Activated CD4-positive, alpha-beta T cell treated with anti-CD3 and anti-CD28 coated beads, Interleukin-2, amount 10 ng/mL, durations not matched to agents 7 days and 5 days (primary cell): ENCODE data around the gene KIAA1614. TPM values are rescaled to one million over a fixed set of nuclear protein-coding genes. Genes with fewer than 3 reads are reported as not detected.
A peak's percentile ranks its signal among the peaks of the same experiment; 100 is the strongest.

ENCODE experiments used
- CTCF ChIA-PET: fragments of 350-600 bp; sonication (Branson Sonifier 250); formaldehyde crosslinking; loops from one replicate; lab custom pipeline; 2021; ENCODE audit warnings: antibody characterized with exemption; lab: Charles Lee
- POLR2A ChIA-PET: fragments of 350-600 bp; sonication (Branson Sonifier 250); formaldehyde crosslinking; loops from one replicate; lab custom pipeline; 2021; ENCODE audit warnings: antibody characterized with exemption; lab: Charles Lee
- DNase-seq: peaks from one replicate; pipeline ENCODE4 v3.0.0-alpha.2; 2020
- H3K27ac Mint-ChIP-seq: one replicate; pipeline ENCODE4 v1.8.0; 2021; ENCODE audit warnings: mild to moderate bottlenecking, moderate library complexity, mixed read lengths
- H3K27me3 Mint-ChIP-seq: one replicate; pipeline ENCODE4 v1.8.0; 2021; ENCODE audit warnings: mixed read lengths
- H3K36me3 Mint-ChIP-seq: one replicate; pipeline ENCODE4 v1.8.0; 2021; ENCODE audit warnings: low read depth, mixed read lengths
- H3K4me1 Mint-ChIP-seq: one replicate; pipeline ENCODE4 v1.8.0; 2021; ENCODE audit warnings: mixed read lengths
- H3K4me3 Mint-ChIP-seq: one replicate; pipeline ENCODE4 v1.8.0; 2021; ENCODE audit warnings: mild to moderate bottlenecking, moderate library complexity, mixed read lengths
- H3K9me3 Mint-ChIP-seq: one replicate; pipeline ENCODE4 v1.8.0; 2021; ENCODE audit warnings: mixed read lengths
- total RNA-seq, 2 experiments: library from RNA; stranded (reverse); gene quantifications; one replicate each; pipeline ENCODE4 v1.2.3, GENCODE V29; 2021

KIAA1614 gene
- total RNA-seq, 2 experiments from 2014 or later = 0.22 to 0.33 TPM

- H3K27me3 Mint-ChIP-seq = no peaks in the 10 kb centered on the region
- DNase-seq = no peak
- H3K4me3 Mint-ChIP-seq = no peak overlapping the region
- H3K9me3 Mint-ChIP-seq = no peaks in the 10 kb centered on the region
- H3K36me3 Mint-ChIP-seq = no peaks in the 10 kb centered on the region
- CTCF ChIA-PET = interaction anchor here (1.3 to 1.5 kb wide), 2 partner anchors 9 to 13 kb away, joined by 3 to 5 read pairs; no protein-coding TSS in a partner anchor
- POLR2A ChIA-PET = no interaction called here
- H3K27ac Mint-ChIP-seq = no peak overlapping the region
- peaks cover 6% of the 10 kb centered on the region for H3K4me1 Mint-ChIP-seq
Measured at GRCh38 chr1:180898441-180899219, 14.1 kb upstream of the KIAA1614 start.

GRCh38 chr1:180899262-180899661, 13.4 kb upstream of the KIAA1614 start:
- Mint-ChIP-seq H3K4me1 (no peaks in the 10 kb centered on the region), H3K27me3 (no peaks in the 10 kb centered on the region), H3K36me3 (no peaks in the 10 kb centered on the region), H3K27ac (no peak overlapping the region), H3K4me3 (no peak overlapping the region), H3K9me3 (no peaks in the 10 kb centered on the region)
- CTCF ChIA-PET = interaction anchor here (0.9 to 1.5 kb wide), 2 partner anchors 13 to 384 kb away, joined by 3 to 5 read pairs; no protein-coding TSS in a partner anchor
- no peak for DNase-seq
- POLR2A ChIA-PET = no interaction called here

DNA sequence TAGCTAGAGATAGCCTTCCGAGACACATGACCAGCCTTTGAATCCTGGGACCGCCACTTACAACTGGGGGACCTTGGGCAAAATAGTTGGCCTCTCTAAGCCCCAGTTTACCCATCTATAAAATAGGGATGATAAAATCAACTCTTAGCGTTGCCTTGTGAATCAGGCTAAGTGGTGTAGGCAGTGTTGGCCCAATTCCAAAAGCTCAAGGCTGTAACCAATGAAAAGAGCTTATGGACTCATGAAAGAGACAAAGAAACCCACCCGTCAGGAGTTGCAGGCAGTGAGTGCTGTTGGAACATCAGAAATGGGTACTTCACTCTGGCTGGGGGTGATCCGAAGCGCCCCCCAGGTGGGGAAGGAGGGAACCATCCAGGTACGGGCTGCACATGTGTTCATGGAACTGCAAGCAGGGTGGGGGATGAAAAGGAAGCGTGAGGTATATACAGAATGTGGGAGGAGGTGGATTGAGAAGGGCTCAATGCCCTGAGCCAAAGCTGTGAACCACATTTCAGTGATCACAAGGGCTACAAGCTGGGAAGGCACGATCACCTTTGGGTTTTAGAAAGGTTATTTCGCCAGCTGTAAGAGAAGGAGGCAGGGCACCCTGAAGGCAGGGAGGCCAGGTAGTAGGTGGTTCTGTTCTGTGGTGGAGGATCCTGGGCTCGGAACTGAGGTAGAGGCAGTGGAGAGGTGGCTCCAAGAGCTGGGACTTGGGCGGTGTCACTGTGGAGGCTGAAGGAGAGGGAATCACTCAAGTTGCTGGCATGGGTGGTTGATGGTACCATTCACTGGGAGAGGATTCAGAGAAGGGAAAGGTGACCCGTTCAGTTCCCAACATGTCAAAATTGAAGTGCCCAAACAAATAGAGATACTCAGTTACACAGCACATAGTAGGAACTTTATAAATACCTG, 11.4 kb upstream of the KIAA1614 start:
- no peaks in the 10 kb centered on the region for H3K36me3 Mint-ChIP-seq
- ChIA-PET CTCF (interaction anchor here (1.3 to 1.8 kb wide), 2 partner anchors 9 to 25 kb away, joined by 4 read pairs; no protein-coding TSS in a partner anchor), POLR2A (no interaction called here)
- DNase-seq = no peak
- peaks cover 3% of the 10 kb centered on the region for H3K9me3 Mint-ChIP-seq
- H3K4me3 Mint-ChIP-seq = no peak overlapping the region
- H3K27ac Mint-ChIP-seq = no peak overlapping the region
- H3K4me1 Mint-ChIP-seq = no peaks in the 10 kb centered on the region
- no peaks in the 10 kb centered on the region for H3K27me3 Mint-ChIP-seq

DNA sequence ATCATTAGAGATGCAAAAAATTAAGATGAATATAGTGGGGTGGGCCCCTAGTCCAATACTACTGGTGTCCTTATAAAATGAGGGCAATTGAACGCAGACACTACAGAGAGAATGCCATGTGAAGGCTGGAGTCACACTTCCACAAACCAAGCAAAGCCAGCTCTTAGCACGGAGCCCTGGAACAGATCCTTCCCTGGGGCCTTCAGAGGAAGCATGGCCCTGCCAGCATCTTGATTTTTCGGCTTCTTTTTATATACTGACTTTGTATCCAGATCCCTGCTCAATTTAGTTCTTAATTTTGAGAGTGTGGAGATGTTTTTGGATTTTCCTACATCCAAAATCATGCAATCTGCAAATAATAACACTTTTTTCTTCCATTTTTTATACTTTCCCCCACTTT, 10.2 kb upstream of the KIAA1614 start:
- Mint-ChIP-seq H3K27ac (no peak overlapping the region), H3K36me3 (no peaks in the 10 kb centered on the region), H3K27me3 (no peaks in the 10 kb centered on the region), H3K9me3 (peaks cover 3% of the 10 kb centered on the region), H3K4me1 (no peaks in the 10 kb centered on the region), H3K4me3 (no peak overlapping the region)
- no peak for DNase-seq
- CTCF ChIA-PET = interaction anchor here (0.8 to 1.8 kb wide), 2 partner anchors 16 to 24 kb away, joined by 3 to 4 read pairs; no protein-coding TSS in a partner anchor
- POLR2A ChIA-PET = no interaction called here

DNA sequence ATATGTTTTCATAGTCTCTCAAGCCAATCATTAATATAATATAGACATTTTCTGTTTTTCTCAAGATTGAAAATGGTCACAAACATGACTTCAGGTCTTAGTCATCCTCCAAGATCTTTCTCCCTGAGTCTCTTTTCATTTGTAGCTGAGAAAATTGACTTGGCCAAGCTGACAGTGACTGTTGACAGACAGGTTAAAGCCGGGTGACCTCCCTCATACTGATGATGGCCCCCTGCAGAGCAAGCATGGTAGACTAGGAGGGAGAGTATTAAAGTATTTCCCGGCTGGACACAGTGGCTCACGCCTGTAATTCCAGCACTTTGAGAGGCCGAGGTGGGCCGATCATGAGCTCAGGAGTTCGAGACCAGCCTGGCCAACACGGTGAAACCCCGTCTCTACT, 6.8 kb upstream of the KIAA1614 start:
- H3K4me1 Mint-ChIP-seq = peaks cover 6% of the 10 kb centered on the region
- ChIA-PET CTCF (interaction anchor here (0.6 to 1.0 kb wide), 4 partner anchors 44 to 260 kb away, joined by 3 read pairs; no protein-coding TSS in a partner anchor), POLR2A (no interaction called here)
- no peaks in the 10 kb centered on the region for H3K36me3 Mint-ChIP-seq
- H3K4me3 Mint-ChIP-seq = no peak overlapping the region
- peaks cover 3% of the 10 kb centered on the region for H3K9me3 Mint-ChIP-seq
- DNase-seq = no peak
- no peak overlapping the region for H3K27ac Mint-ChIP-seq
- H3K27me3 Mint-ChIP-seq = peaks cover 10% of the 10 kb centered on the region

DNA sequence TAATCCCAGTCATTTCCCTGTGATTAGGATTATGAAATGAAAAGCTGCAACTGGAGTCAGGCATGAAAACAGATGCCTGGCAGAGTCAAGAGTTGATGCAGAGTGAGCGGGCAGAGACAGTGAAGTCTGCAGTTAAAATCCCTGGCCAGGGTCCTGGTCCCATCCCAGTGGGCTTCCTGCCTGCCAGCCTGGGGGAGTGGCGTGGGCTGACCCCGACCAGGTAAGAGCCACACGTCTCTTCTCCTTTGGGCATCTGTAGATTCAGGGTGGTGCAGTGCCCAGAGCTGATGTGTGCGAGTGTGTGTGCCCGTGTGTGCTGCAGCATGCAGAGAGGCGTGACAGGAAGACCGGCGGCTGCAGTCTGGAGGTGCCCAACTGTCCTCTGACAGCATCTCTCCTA, 6.2 kb upstream of the KIAA1614 start:
- Mint-ChIP-seq H3K27ac (no peak overlapping the region), H3K4me1 (peaks cover 6% of the 10 kb centered on the region), H3K9me3 (peaks cover 3% of the 10 kb centered on the region), H3K36me3 (no peaks in the 10 kb centered on the region), H3K27me3 (peaks cover 15% of the 10 kb centered on the region), H3K4me3 (no peak overlapping the region)
- ChIA-PET CTCF (interaction anchor here (0.8 to 1.0 kb wide), 2 partner anchors 45 to 259 kb away, joined by 3 read pairs; no protein-coding TSS in a partner anchor), POLR2A (no interaction called here)
- no peak for DNase-seq

DNA sequence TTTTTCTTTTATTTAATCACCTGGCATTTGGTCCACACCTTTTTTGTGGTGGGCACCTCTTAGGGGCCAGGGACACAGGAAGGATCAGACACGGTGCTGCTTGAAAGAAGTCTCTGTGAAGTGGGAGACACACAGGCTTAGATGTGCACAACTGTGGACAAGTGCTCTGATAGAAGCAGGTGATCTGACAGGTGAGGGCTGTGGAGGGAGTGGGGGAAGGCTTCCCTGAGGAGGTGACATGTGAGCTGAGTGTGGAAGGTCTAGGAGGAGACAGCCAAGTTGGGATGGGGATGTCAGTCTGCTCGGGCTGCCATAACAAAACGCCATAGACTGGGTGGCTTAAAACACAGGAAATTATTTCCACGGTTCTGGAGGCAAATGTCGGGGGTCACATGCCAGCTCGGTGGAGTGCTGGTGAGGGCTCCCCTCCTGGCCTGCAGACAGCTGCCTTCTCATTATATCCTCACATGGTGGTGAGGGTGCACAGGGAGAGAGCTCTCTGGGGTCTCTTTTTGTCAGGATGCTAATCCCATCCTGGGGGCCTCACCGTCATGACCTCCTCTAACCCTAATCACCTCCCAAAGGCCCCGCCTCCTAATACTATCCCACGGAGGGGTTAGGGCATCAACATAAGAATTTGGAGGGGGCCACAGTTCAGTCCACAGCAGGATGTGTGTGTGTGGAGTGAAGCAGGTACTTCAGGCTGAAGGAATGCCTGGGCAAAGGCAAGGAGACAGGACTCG, 5.2 kb upstream of the KIAA1614 start:
- no peaks in the 10 kb centered on the region for H3K36me3 Mint-ChIP-seq
- no peak for DNase-seq
- CTCF ChIA-PET = no interaction called here
- POLR2A ChIA-PET = no interaction called here
- peaks cover 3% of the 10 kb centered on the region for H3K9me3 Mint-ChIP-seq
- H3K27ac Mint-ChIP-seq = no peak overlapping the region
- no peak overlapping the region for H3K4me3 Mint-ChIP-seq
- H3K4me1 Mint-ChIP-seq = peaks cover 12% of the 10 kb centered on the region
- H3K27me3 Mint-ChIP-seq = peaks cover 23% of the 10 kb centered on the region

DNA sequence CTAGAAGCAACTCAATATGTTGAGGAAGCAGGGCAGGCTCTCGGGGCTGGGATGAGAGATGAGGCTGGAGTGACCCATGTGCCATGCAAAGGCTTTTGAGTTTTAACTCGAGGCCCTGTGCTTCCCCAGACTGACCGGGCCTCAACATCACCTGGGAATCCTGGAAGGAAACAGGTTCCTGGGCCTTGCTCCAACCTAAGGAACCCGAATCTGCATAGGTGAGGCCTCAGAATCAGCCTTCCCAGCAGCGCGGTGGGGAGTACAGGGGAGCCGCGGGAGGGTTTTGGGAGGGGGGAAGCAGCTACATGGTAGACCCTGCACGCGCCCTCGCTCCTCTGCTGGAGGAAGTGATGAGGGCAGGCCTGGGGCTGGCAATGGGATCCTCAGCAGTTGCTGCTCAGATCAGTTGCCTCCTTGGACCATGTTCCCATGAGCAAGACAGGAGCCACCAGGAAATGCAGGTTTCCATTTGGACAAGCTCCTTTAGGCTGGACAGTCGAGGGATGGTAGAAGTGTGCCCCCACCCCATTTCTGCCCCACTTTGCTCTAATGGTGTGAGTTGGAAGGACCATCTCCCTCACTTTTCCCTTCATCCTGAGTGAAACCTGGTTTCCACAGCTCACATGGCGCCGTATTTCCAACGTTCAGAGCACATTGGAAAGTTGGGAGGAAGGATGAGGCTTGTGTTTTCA, 4.5 kb upstream of the KIAA1614 start:
- ChIA-PET CTCF (no interaction called here), POLR2A (no interaction called here)
- H3K27ac Mint-ChIP-seq = no peak overlapping the region
- H3K4me1 Mint-ChIP-seq = peaks cover 12% of the 10 kb centered on the region
- H3K36me3 Mint-ChIP-seq = no peaks in the 10 kb centered on the region
- H3K4me3 Mint-ChIP-seq = no peak overlapping the region
- peaks cover 3% of the 10 kb centered on the region for H3K9me3 Mint-ChIP-seq
- H3K27me3 Mint-ChIP-seq = peaks cover 23% of the 10 kb centered on the region
- DNase-seq = no peak

- CTCF ChIA-PET = no interaction called here
- no peak overlapping the region for H3K27ac Mint-ChIP-seq
- H3K36me3 Mint-ChIP-seq = no peaks in the 10 kb centered on the region
- POLR2A ChIA-PET = no interaction called here
- H3K4me1 Mint-ChIP-seq = peaks cover 15% of the 10 kb centered on the region
- H3K4me3 Mint-ChIP-seq = no peak overlapping the region
- H3K9me3 Mint-ChIP-seq = peaks cover 3% of the 10 kb centered on the region
- no peak for DNase-seq
- peaks cover 30% of the 10 kb centered on the region for H3K27me3 Mint-ChIP-seq
Measured at GRCh38 chr1:180909005-180909414, 3.7 kb upstream of the KIAA1614 start.

DNA sequence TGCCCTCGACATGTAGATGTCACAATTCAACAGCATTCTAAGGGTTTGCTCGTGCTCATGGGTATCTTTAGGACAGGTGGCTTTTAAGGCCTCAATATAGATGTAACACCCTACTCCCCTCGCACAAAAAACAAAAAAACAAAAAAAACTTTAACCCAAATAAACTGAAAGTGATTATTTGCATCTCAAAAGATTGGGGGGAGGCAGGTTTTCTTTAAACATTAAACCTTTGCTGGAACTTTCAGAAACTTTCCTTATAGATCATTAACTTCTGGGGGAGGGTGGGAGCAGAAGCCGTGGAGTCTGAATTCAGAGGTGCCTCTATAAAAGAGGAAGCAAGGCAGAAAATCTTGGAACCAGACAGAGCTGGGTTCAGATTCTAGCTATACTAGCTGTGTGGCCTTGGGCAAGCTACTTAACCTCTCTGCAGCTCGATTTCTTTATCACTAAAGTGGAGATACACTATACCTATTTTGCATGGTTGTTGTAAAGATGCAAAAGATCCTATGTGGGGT, 3.2 kb upstream of the KIAA1614 start:
- Mint-ChIP-seq H3K9me3 (peaks cover under 1% of the 10 kb centered on the region), H3K27ac (no peak overlapping the region), H3K4me1 (peaks cover 15% of the 10 kb centered on the region), H3K4me3 (no peak overlapping the region), H3K27me3 (peaks cover 35% of the 10 kb centered on the region), H3K36me3 (no peaks in the 10 kb centered on the region)
- POLR2A ChIA-PET = no interaction called here
- CTCF ChIA-PET = no interaction called here
- DNase-seq = no peak

- H3K9me3 Mint-ChIP-seq = no peaks in the 10 kb centered on the region
- no peaks in the 10 kb centered on the region for H3K36me3 Mint-ChIP-seq
- peaks cover 15% of the 10 kb centered on the region for H3K4me1 Mint-ChIP-seq
- peak overlapping the region; percentile 54 for H3K4me3 Mint-ChIP-seq
- no peak for DNase-seq
- H3K27me3 Mint-ChIP-seq = peaks cover 35% of the 10 kb centered on the region
- ChIA-PET POLR2A (no interaction called here), CTCF (interaction anchor here (0.6 to 1.1 kb wide), 3 partner anchors 12 to 221 kb away, joined by 3 to 5 read pairs (median 4); no protein-coding TSS in a partner anchor)
- H3K27ac Mint-ChIP-seq = no peak overlapping the region
Measured at GRCh38 chr1:180911640-180912191, 981 bp upstream of the KIAA1614 start.
